ENCODE measurements around the gene B4GALNT1. TPM values are rescaled to one million over a fixed set of nuclear protein-coding genes. Genes with fewer than 3 reads are reported as not detected.

B4GALNT1 gene
- total and polyA plus RNA-seq, 9 of the 15 experiments (the other 6 are each of a cell fraction or from before 2014, with no cell fraction given) = 1.0 to 32.2 (median 9.8) TPM

DNA sequence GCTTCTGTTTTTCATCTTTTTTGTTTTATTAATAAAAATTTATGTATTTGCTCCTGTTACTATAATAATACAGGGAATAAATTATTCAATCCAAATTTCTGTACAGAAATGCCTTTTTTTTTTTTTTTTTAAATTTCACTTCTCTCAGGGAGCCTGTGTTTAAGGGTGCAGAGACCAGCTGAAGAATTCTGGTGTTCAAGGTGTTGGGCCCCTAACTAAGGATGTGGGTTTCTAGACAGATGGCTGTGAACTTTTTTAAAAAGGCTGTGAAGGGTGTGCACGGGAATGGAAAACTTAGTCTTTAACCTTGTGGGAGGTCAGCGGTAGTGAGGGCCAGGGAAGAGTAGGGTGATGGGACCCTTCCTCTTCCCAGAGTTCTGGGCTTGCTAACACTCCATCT is 29.7 kb downstream of the B4GALNT1 start (continued):
- TF ChIP-seq, protein P1, sequence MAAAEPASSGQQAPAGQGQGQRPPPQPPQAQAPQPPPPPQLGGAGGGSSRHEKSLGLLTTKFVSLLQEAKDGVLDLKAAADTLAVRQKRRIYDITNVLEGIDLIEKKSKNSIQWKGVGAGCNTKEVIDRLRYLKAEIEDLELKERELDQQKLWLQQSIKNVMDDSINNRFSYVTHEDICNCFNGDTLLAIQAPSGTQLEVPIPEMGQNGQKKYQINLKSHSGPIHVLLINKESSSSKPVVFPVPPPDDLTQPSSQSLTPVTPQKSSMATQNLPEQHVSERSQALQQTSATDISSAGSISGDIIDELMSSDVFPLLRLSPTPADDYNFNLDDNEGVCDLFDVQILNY (CRISPR knock-in tag; IDR thresholded peaks at IDR 0.05) = no peak
- TF ChIP-seq ASH1L (IDR thresholded peaks at IDR 0.05; ENCODE audit: borderline replicate concordance, low read depth, partially characterized antibody) (no peak), ZFP36 (IDR thresholded peaks at IDR 0.05; ENCODE audit: low read depth, low read length, partially characterized antibody) (no peak), ZNF561 (CRISPR knock-in tag; conservative IDR thresholded peaks at IDR 0.05) (no peak)

DNA sequence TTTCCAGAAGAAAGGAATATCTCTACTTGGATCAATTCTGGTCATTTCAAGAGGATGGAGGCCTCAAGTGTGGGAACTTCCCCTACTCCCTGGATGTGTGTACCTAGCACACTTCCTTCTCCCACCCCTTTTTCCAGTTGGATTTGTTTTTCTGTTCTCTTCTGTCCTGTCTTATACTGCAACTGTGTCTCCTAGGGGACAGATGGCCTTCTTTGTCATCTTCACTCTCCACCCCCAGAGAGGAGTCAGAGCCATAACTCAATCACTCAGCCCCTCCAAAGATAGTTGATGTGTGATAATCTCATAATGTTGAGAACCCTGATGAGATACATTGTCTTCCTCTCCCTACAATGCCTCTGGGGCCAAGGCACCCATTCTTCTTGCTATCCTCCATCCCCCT is 30.5 kb downstream of the B4GALNT1 start:
- Histone ChIP-seq H4K20me1 (replicated peaks; ENCODE audit: control insufficient read depth, insufficient read depth, low read length) (no peaks in the 10 kb centered on the region), H3K9ac (ENCODE audit: insufficient read depth in 1 of 2, low read depth in 2 of 2, low read length in 2 of 2) (no peak overlapping the region), H3K79me2 (ENCODE audit: control insufficient read depth, insufficient read depth, low read length) (no peaks in the 10 kb centered on the region), H3K36me3 (ENCODE audit: control insufficient read depth, insufficient read depth, low read length) (peaks cover 47% of the 10 kb centered on the region; the same call in 2 of the 3 replicates), H3K9me1 (ENCODE audit: control insufficient read depth, insufficient read depth, low read length) (no peaks in the 10 kb centered on the region), H2AFZ (ENCODE audit: low read depth, low read length) (no peak overlapping the region), H3K9me3 (replicated peaks; ENCODE audit: control insufficient read depth, insufficient read depth, low read depth, low read length) (no peaks in the 10 kb centered on the region), H3K4me3 (no peak overlapping the region), H3K4me2 (ENCODE audit: insufficient read depth, low read length) (no peak overlapping the region), H3K27ac (ENCODE audit: extremely low read depth, low read depth, low read length) (no peak overlapping the region), H3K4me1 (replicated peaks in 1 of 2; ENCODE audit: control insufficient read depth in 2 of 2, insufficient read depth in 2 of 2, low read length in 2 of 2) (peaks cover 9 to 12% of the 10 kb centered on the region in 2 experiments; a peak in 4 of 5 replicates), H3K27me3 (ENCODE audit: control insufficient read depth in 2 of 2, insufficient read depth in 2 of 2, low read length in 2 of 2) (no peaks in the 10 kb centered on the region)
- in situ Hi-C loops (cut with MboI) = no loop called here
- ChIA-PET POLR2A (no interaction called here), CTCF (ENCODE audit: low intra/inter-chr PET ratio) (no interaction called here)
- no peak for DNase-seq (ENCODE audit: extremely low read depth in 1 of 4, low spot score in 3 of 4)
- no peak for FAIRE-seq
- intact Hi-C loops (cut with micrococcal nuclease) = no loop called here
- ATAC-seq = no peak
- BruUV-seq (replicated peaks) = no TSS peak
- TF ChIP-seq, protein P2, sequence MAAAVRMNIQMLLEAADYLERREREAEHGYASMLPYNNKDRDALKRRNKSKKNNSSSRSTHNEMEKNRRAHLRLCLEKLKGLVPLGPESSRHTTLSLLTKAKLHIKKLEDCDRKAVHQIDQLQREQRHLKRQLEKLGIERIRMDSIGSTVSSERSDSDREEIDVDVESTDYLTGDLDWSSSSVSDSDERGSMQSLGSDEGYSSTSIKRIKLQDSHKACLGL (CRISPR knock-in tag; IDR thresholded peaks at IDR 0.05; ENCODE audit: borderline replicate concordance, poor library complexity, severe bottlenecking) = no peak
- TF ChIP-seq FOXJ2 (tag; IDR thresholded peaks at IDR 0.05) = no peak
- TF ChIP-seq TCF3 (CRISPR knock-in tag; IDR thresholded peaks at IDR 0.05) = no peak
- TF ChIP-seq MEF2D (tag; conservative IDR thresholded peaks at IDR 0.05; ENCODE audit: low read depth) = no peak
- TF ChIP-seq CBX5 (IDR thresholded peaks at IDR 0.05; ENCODE audit: borderline replicate concordance, low read depth) = no peak
- no peak for TF ChIP-seq NELFE (IDR thresholded peaks at IDR 0.05; ENCODE audit: insufficient read depth, insufficient read length)
- TF ChIP-seq HNRNPLL (IDR thresholded peaks at IDR 0.05; ENCODE audit: low read depth, low read length, poor library complexity, severe bottlenecking) = no peak
- TF ChIP-seq, protein P3, sequence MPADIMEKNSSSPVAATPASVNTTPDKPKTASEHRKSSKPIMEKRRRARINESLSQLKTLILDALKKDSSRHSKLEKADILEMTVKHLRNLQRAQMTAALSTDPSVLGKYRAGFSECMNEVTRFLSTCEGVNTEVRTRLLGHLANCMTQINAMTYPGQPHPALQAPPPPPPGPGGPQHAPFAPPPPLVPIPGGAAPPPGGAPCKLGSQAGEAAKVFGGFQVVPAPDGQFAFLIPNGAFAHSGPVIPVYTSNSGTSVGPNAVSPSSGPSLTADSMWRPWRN (IDR thresholded peaks at IDR 0.05; ENCODE audit: low read depth) = no peak
- no peak for TF ChIP-seq ZNF3 (CRISPR knock-in tag; IDR thresholded peaks at IDR 0.05)
- TF ChIP-seq YBX1 (IDR thresholded peaks at IDR 0.05) = no peak
- no peak for TF ChIP-seq PHB (CRISPR knock-in tag; IDR thresholded peaks at IDR 0.05)
- no peak for TF ChIP-seq ZNF589 (CRISPR knock-in tag; IDR thresholded peaks at IDR 0.05; ENCODE audit: low read depth)
- TF ChIP-seq, protein P4, sequence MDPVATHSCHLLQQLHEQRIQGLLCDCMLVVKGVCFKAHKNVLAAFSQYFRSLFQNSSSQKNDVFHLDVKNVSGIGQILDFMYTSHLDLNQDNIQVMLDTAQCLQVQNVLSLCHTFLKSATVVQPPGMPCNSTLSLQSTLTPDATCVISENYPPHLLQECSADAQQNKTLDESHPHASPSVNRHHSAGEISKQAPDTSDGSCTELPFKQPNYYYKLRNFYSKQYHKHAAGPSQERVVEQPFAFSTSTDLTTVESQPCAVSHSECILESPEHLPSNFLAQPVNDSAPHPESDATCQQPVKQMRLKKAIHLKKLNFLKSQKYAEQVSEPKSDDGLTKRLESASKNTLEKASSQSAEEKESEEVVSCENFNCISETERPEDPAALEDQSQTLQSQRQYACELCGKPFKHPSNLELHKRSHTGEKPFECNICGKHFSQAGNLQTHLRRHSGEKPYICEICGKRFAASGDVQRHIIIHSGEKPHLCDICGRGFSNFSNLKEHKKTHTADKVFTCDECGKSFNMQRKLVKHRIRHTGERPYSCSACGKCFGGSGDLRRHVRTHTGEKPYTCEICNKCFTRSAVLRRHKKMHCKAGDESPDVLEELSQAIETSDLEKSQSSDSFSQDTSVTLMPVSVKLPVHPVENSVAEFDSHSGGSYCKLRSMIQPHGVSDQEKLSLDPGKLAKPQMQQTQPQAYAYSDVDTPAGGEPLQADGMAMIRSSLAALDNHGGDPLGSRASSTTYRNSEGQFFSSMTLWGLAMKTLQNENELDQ (CRISPR knock-in tag; IDR thresholded peaks at IDR 0.05; ENCODE audit: borderline replicate concordance) = no peak
- no peak for TF ChIP-seq ZNF79 (CRISPR knock-in tag; IDR thresholded peaks at IDR 0.05; ENCODE audit: low read depth)
